ENCODE data around the gene SPRYD7.

The SPRYD7 gene

GRCh38 chr13:49936075-49936967 is at the start of gene SPRYD7:
TSS of gene SPRYD7 (minus strand) at chr13:49936340. CDS start at chr13:49936235, 105 bp downstream.
- Mint-ChIP-seq H3K27me3 (ENCODE audit: low read depth) (peaks cover 10% of the 10 kb centered on the region), H3K27ac (peak within 1 kb of the TSS; percentile 83), H3K4me3 (peak within 1 kb of the TSS; percentile 88), H3K4me1 (ENCODE audit: low read depth) (peaks cover 5% of the 10 kb centered on the region), H3K36me3 (ENCODE audit: low read depth) (no peaks in the 10 kb centered on the region), H3K9me3 (no peaks in the 10 kb centered on the region)
- DNase-seq (ENCODE audit: low spot score), result peak; percentile 96

DNA sequence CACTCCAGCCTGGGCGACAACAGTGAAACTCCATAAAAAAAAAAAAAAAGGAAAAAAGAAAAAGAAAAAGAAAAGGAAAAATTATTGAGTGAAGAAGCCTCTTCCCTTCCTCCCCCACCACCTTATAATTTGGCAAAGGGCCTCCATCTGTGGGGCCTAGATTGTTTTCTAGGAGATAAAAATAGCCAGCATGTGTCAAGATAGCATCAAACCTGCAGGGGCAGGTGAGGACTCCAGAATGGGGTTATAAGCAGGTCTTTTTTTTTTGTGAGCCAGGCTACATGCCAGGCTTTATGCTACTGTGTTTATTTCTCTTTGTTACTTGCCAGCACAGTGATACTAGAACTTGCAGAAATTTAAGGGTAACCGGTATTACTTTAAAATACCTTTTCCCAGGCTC is 49.0 kb upstream of the SPRYD7 start:
- DNase-seq (ENCODE audit: low spot score), result no peak
- no peaks in the 10 kb centered on the region for H3K27me3 Mint-ChIP-seq (ENCODE audit: low read depth)
- H3K4me1 Mint-ChIP-seq (ENCODE audit: low read depth), result no peaks in the 10 kb centered on the region
- H3K4me3 Mint-ChIP-seq, result no peak overlapping the region
- peaks cover 34% of the 10 kb centered on the region for H3K36me3 Mint-ChIP-seq (ENCODE audit: low read depth)
- no peak overlapping the region for H3K27ac Mint-ChIP-seq
- H3K9me3 Mint-ChIP-seq, result no peaks in the 10 kb centered on the region

- H3K9me3 Mint-ChIP-seq, result no peaks in the 10 kb centered on the region
- no peaks in the 10 kb centered on the region for H3K27me3 Mint-ChIP-seq (ENCODE audit: low read depth)
- peaks cover 19% of the 10 kb centered on the region for H3K36me3 Mint-ChIP-seq (ENCODE audit: low read depth)
- H3K4me3 Mint-ChIP-seq, result no peak overlapping the region
- H3K4me1 Mint-ChIP-seq (ENCODE audit: low read depth), result peaks cover 4% of the 10 kb centered on the region
- no peak overlapping the region for H3K27ac Mint-ChIP-seq
- no peak for DNase-seq (ENCODE audit: low spot score)
Observed at GRCh38 chr13:49980266-49980665, 44.1 kb upstream of the SPRYD7 start.

GRCh38 chr13:49977992-49978391 is 41.9 kb upstream of the SPRYD7 start:
- Mint-ChIP-seq H3K36me3 (ENCODE audit: low read depth) (peaks cover 12% of the 10 kb centered on the region), H3K27me3 (ENCODE audit: low read depth) (no peaks in the 10 kb centered on the region), H3K9me3 (no peaks in the 10 kb centered on the region), H3K4me1 (ENCODE audit: low read depth) (peaks cover 4% of the 10 kb centered on the region), H3K27ac (no peak overlapping the region), H3K4me3 (no peak overlapping the region)
- no peak for DNase-seq (ENCODE audit: low spot score)

DNA sequence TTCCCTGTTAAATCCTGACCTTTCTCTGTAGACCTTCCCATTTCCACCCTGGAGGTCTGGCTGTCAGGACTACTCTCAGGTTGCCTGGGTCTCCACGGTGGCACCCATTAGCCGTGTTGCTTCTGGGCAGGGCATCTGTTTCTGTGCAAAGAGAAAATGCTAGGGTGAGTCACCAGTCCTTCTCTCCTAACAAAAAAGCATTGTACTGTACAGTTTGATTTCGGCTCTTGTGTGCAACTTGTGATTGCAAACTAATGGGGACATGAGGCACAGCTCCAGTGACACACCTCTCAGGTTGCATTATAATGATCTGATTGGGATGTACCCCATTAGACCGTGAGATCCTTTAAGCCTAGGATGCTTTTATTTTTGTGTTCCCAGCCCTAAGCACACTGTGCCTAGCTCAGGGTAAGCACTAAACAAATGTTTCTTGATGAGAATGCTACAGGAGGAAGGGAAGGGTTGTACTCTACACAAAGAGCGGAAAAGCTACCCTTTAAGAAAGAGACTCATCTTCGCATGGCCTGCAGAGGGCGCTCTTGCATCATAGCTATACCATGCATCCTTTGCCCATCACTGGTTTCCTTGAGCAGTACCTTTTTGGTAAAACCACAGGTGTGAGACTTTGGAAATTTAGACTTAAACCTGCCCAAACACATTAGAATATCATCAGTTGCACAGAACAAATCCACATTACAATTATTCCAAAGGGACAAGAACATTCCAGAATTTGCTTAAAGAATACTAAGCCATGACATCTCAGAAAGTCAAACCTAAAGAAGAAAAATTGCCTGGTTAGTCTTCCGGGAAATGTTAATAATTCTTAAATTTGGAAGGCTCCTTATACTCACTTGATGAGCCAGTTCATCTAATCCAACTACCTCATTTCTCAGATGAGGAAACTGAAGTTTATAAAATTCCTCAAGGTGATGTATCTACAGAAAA is 40.4 kb upstream of the SPRYD7 start:
- Mint-ChIP-seq H3K4me3 (no peak overlapping the region), H3K9me3 (no peaks in the 10 kb centered on the region), H3K27me3 (ENCODE audit: low read depth) (no peaks in the 10 kb centered on the region)

DNA sequence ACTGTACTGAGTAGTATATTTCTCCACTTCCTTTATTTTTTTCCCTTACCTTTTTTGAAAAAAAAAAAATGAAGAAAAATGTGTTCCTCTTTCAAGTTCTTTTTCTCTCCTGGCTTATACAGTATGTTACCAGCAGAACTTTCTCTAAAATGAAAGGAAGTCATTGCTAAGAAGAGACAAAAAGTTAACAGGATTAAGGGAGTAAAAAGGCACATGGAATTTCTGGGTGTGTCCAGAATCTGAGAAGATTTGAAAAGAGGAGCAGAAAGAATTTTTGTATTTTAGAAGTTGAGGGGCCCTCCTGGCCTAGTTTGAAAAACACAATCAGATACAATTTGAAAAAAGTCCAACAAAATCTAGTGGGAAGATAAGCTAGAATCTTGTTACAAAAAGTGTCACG is 39.7 kb upstream of the SPRYD7 start:
- no peaks in the 10 kb centered on the region for H3K27me3 Mint-ChIP-seq (ENCODE audit: low read depth)
- H3K9me3 Mint-ChIP-seq, result no peaks in the 10 kb centered on the region
- H3K4me1 Mint-ChIP-seq (ENCODE audit: low read depth), result peaks cover 6% of the 10 kb centered on the region
- no peak for DNase-seq (ENCODE audit: low spot score)
- peaks cover 4% of the 10 kb centered on the region for H3K36me3 Mint-ChIP-seq (ENCODE audit: low read depth)
- no peak overlapping the region for H3K27ac Mint-ChIP-seq
- H3K4me3 Mint-ChIP-seq, result no peak overlapping the region

More for the DNA sequence above, 40.4 kb upstream of the SPRYD7 start:
- no peak overlapping the region for H3K27ac Mint-ChIP-seq
- DNase-seq (ENCODE audit: low spot score), result peak; percentile 51
- H3K4me1 Mint-ChIP-seq (ENCODE audit: low read depth), result peaks cover 6% of the 10 kb centered on the region
- H3K36me3 Mint-ChIP-seq (ENCODE audit: low read depth), result peaks cover 5% of the 10 kb centered on the region

- Mint-ChIP-seq H3K27ac (peak overlapping the region; percentile 60), H3K9me3 (no peaks in the 10 kb centered on the region), H3K27me3 (ENCODE audit: low read depth) (no peaks in the 10 kb centered on the region), H3K36me3 (ENCODE audit: low read depth) (peaks cover 6% of the 10 kb centered on the region), H3K4me1 (ENCODE audit: low read depth) (peaks cover 6% of the 10 kb centered on the region), H3K4me3 (no peak overlapping the region)
- no peak for DNase-seq (ENCODE audit: low spot score)
Observed at GRCh38 chr13:49972709-49973108, 36.6 kb upstream of the SPRYD7 start.

GRCh38 chr13:49967456-49967855 is 31.3 kb upstream of the SPRYD7 start:
- no peak overlapping the region for H3K27ac Mint-ChIP-seq
- peaks cover 22% of the 10 kb centered on the region for H3K9me3 Mint-ChIP-seq
- H3K4me1 Mint-ChIP-seq (ENCODE audit: low read depth), result no peaks in the 10 kb centered on the region
- DNase-seq (ENCODE audit: low spot score), result no peak
- H3K36me3 Mint-ChIP-seq (ENCODE audit: low read depth), result peaks cover 18% of the 10 kb centered on the region
- no peaks in the 10 kb centered on the region for H3K27me3 Mint-ChIP-seq (ENCODE audit: low read depth)
- no peak overlapping the region for H3K4me3 Mint-ChIP-seq

DNA sequence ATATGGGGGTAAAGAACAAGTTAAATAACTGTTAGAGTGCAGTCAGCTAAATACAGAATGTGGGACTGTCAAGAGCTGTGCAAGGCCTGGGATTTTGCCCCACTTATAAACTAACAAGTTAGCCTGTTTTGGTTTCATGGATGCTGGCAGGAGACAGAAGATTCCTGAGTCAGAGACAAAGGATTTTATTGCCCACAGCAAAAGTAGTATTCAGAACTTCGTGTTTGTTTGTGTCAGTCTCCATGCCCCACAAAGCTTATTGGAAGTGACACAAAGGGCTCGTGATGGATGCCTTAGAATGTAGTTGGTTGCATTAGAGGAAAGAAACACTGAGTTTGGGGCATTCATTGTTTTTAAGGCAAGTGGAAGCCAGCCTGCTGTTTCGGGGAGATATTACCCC is 22.2 kb upstream of the SPRYD7 start:
- no peak for DNase-seq (ENCODE audit: low spot score)
- peaks cover 20% of the 10 kb centered on the region for H3K9me3 Mint-ChIP-seq
- H3K36me3 Mint-ChIP-seq (ENCODE audit: low read depth), result peaks cover 11% of the 10 kb centered on the region
- no peak overlapping the region for H3K4me3 Mint-ChIP-seq
- H3K27me3 Mint-ChIP-seq (ENCODE audit: low read depth), result no peaks in the 10 kb centered on the region
- H3K27ac Mint-ChIP-seq, result no peak overlapping the region
- H3K4me1 Mint-ChIP-seq (ENCODE audit: low read depth), result no peaks in the 10 kb centered on the region

- Mint-ChIP-seq H3K9me3 (peaks cover 12% of the 10 kb centered on the region), H3K4me3 (no peak overlapping the region), H3K36me3 (ENCODE audit: low read depth) (peaks cover 4% of the 10 kb centered on the region), H3K27me3 (ENCODE audit: low read depth) (no peaks in the 10 kb centered on the region), H3K4me1 (ENCODE audit: low read depth) (no peaks in the 10 kb centered on the region), H3K27ac (no peak overlapping the region)
- no peak for DNase-seq (ENCODE audit: low spot score)
Observed at GRCh38 chr13:49956131-49956530, 20.0 kb upstream of the SPRYD7 start.

DNA sequence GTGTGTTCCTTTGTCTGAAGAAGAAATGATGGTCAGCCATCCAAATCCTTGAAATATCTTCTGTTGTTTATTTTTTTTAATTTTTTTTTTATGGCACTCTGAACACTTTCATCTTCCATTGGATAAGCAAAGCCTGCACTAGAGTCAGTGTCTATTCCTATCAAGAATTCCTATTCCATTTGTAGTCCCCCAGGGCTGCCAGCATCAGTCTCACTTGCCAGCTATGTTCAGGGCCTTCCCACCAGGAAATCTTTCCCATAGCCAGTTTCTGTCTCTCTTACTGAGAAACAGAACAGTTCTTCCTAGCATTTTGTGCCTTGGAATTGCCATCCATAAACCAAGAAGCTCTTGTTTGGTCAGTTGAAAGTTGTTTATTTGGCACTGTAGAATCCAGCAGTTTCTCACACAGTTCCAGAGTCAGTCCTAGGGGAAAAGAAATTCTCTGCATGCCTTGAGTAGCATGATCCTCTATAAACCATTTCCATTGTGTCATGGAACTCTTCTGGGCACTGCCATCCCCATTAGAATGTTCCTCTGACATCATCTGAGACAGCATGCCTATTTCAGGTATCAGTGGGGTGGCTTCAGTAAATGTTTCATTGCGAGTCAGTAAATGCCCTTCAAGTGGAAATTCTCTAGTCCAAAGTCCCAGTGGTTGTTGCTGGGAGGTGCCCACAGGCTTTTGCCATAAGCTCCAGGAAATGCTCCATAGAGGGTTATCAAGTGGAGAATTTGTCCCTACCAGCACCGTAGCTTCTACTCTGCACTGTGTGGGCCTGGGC is 18.7 kb upstream of the SPRYD7 start:
- no peak overlapping the region for H3K27ac Mint-ChIP-seq
- H3K9me3 Mint-ChIP-seq, result peaks cover 7% of the 10 kb centered on the region
- no peak for DNase-seq (ENCODE audit: low spot score)
- no peaks in the 10 kb centered on the region for H3K27me3 Mint-ChIP-seq (ENCODE audit: low read depth)
- no peaks in the 10 kb centered on the region for H3K4me1 Mint-ChIP-seq (ENCODE audit: low read depth)
- H3K36me3 Mint-ChIP-seq (ENCODE audit: low read depth), result no peaks in the 10 kb centered on the region
- H3K4me3 Mint-ChIP-seq, result no peak overlapping the region

GRCh38 chr13:49953560-49953959 is 17.4 kb upstream of the SPRYD7 start:
- H3K4me1 Mint-ChIP-seq (ENCODE audit: low read depth), result no peaks in the 10 kb centered on the region
- no peaks in the 10 kb centered on the region for H3K36me3 Mint-ChIP-seq (ENCODE audit: low read depth)
- no peak overlapping the region for H3K4me3 Mint-ChIP-seq
- H3K9me3 Mint-ChIP-seq, result no peaks in the 10 kb centered on the region
- DNase-seq (ENCODE audit: low spot score), result no peak
- H3K27ac Mint-ChIP-seq, result no peak overlapping the region
- peaks cover 5% of the 10 kb centered on the region for H3K27me3 Mint-ChIP-seq (ENCODE audit: low read depth)

DNA sequence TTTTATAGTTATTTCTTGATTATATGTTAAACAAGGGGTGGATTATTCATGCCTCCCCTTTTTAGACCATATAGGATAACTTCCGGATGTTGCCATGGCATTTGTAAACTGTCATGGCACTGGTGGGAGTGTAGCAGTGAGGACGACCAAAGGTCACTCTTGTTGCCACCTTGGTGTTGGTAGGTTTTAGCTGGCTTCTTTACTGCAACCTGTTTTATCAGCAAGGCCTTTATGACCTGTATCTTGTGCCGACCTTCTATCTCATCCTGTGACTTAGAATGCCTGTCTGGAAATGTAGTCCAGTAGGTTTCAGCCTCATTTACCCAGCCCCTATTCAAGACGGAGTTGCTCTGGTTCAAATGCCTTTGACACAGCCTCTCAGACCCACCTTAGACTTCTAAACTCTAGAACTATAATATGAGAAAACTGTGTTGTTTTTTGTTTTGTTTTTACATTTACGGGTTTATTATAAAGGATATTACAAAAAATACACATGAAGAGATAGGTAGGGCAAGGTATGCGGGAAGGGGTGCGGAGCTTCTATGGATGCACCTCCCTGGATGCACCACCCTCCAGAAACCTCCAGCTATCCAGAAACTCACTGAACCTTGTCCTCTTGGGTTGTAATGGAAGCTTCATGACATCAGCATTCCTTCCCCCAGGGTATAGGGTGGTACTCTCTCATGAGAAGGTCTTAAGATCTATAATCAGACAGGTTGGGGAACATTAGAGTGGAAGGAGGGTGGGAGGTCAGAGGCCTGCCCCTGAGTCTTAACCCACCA is 15.8 kb upstream of the SPRYD7 start:
- Mint-ChIP-seq H3K27ac (no peak overlapping the region), H3K4me1 (ENCODE audit: low read depth) (no peaks in the 10 kb centered on the region), H3K9me3 (no peaks in the 10 kb centered on the region), H3K36me3 (ENCODE audit: low read depth) (no peaks in the 10 kb centered on the region), H3K4me3 (no peak overlapping the region), H3K27me3 (ENCODE audit: low read depth) (peaks cover 5% of the 10 kb centered on the region)
- DNase-seq (ENCODE audit: low spot score), result no peak
